HepG2 (cell line): ENCODE measurements around the gene FKBP1A. TPM values are rescaled to one million over a fixed set of nuclear protein-coding genes. Genes with fewer than 3 reads are reported as not detected.

Experiments
- ATAC-seq: fragments of 200-7000 bp; cut with Tn5 transposase; 3 replicates; pipeline ENCODE4 v1.9.1; 2020; ENCODE audit warnings: mild to moderate bottlenecking, moderate library complexity
- BruUV-seq: library from RNA; stranded (reverse); fragments of 400-500 nt; replicated peaks from 2 replicates; lab custom pipeline; 2021; lab: Mats Ljungman, UMichigan
- CTCF ChIA-PET: fragments of 300-600 bp; formaldehyde crosslinking; extraction: SDS; loops from one replicate; lab custom pipeline; 2021; ENCODE audit warnings: low total read pairs, inconsistent platforms, low intra/inter-chr PET ratio; lab: Yijun Ruan, JAX
- POLR2A ChIA-PET: fragments of 350-600 bp; sonication (Branson Sonifier 250); formaldehyde crosslinking; loops from one replicate; lab custom pipeline; 2020; ENCODE audit warnings: antibody characterized with exemption, inconsistent platforms; lab: Yijun Ruan, JAX
- DNase-seq: peaks from one replicate; pipeline ENCODE4 v3.0.0-alpha.2; 2015; ENCODE audit warnings: low spot score
- FAIRE-seq: peaks from 3 replicates; lab custom pipeline; 2011; peaks lifted over from hg19 to GRCh38; lab: Jason Lieb, UNC
- H2AFZ ChIP-seq: one replicate; pipeline ENCODE4 v1.6.1; 2011; ENCODE audit warnings: low read length, inconsistent platforms
- H3K27ac ChIP-seq: fragments of 300-600 bp; 3 replicates; pipeline ENCODE4 v1.8.0; 2011; ENCODE audit warnings: mixed run types, mild to moderate bottlenecking, mixed read lengths, low read length, inconsistent platforms; ENCODE audit not compliant: insufficient read depth; ENCODE audit errors: extremely low read length
- H3K27me3 ChIP-seq, 2 experiments: fragments of 200-600 bp in 1 of 2; 2 replicates in 1 of 2; 3 replicates in 1 of 2; pipeline versions ENCODE4 v1.6.0 to v1.8.0; 2011; ENCODE audit warnings: low read length in 2 of 2, mild to moderate bottlenecking in 2 of 2, moderate library complexity in 2 of 2, inconsistent platforms in 1 of 2; ENCODE audit not compliant: insufficient read depth in 2 of 2, control insufficient read depth in 1 of 2
- H3K36me3 ChIP-seq, 2 experiments: fragments of 200-600 bp in 1 of 2; replicated peaks in 1 of 2; 2 replicates in 1 of 2; 3 replicates in 1 of 2; pipeline versions ENCODE4 v1.5.1 to v1.8.0; 2011; ENCODE audit warnings: low read length in 2 of 2, inconsistent platforms in 1 of 2; ENCODE audit not compliant: insufficient read depth in 2 of 2, control insufficient read depth in 1 of 2
- H3K4me1 ChIP-seq: 2 replicates; pipeline ENCODE4 v1.5.1; 2012; ENCODE audit warnings: low read length, inconsistent platforms; ENCODE audit not compliant: insufficient read depth
- H3K4me2 ChIP-seq: 2 replicates; pipeline ENCODE4 v1.6.0; 2011; ENCODE audit warnings: low read depth, low read length, inconsistent platforms
- H3K4me3 ChIP-seq, 3 experiments: fragments of 200-600 bp in 1 of 3; sonication (generic), shearing (Covaris generic) in 1 of 3; replicated peaks in 1 of 3; 2 replicates each; pipeline ENCODE4 v1.5.1; 2011 to 2016; ENCODE audit warnings: low read length in 3 of 3, inconsistent platforms in 2 of 3, low read depth in 2 of 3, mild to moderate bottlenecking in 2 of 3, control low read depth in 1 of 3, mixed read lengths in 1 of 3; ENCODE audit not compliant: insufficient read depth in 1 of 3
- H3K79me2 ChIP-seq: one replicate; pipeline ENCODE4 v1.6.1; 2011; ENCODE audit warnings: low read length, inconsistent platforms; ENCODE audit not compliant: insufficient read depth
- H3K9ac ChIP-seq: 2 replicates; pipeline ENCODE4 v1.6.0; 2011; ENCODE audit warnings: mild to moderate bottlenecking, low read depth, low read length, inconsistent platforms; ENCODE audit not compliant: insufficient read depth
- H3K9me3 ChIP-seq: 2 replicates; pipeline ENCODE4 v1.5.1; 2012; ENCODE audit warnings: mild to moderate bottlenecking, low read length
- H4K20me1 ChIP-seq: 2 replicates; pipeline ENCODE4 v1.6.0; 2011; ENCODE audit warnings: inconsistent platforms, mild to moderate bottlenecking, low read length, moderate library complexity; ENCODE audit not compliant: insufficient read depth
- ZFP41 ChIP-seq: sonication (generic); formaldehyde crosslinking; IDR thresholded peaks from 2 replicates; pipeline ENCODE4 v1.4.0; 2020; ENCODE audit warnings: mild to moderate bottlenecking, missing genetic modification reagents, borderline replicate concordance
- ZGPAT ChIP-seq: IDR thresholded peaks from 2 replicates; pipeline ENCODE4 v1.6.1; 2016; ENCODE audit warnings: mild to moderate bottlenecking
- ZKSCAN5 ChIP-seq: sonication (generic); formaldehyde crosslinking; IDR thresholded peaks from 2 replicates; pipeline ENCODE4 v1.5.1; 2020; ENCODE audit warnings: mild to moderate bottlenecking, missing genetic modification reagents
- ZNF629 ChIP-seq: sonication (generic); formaldehyde crosslinking; conservative IDR thresholded peaks from 2 replicates; pipeline ENCODE4 v1.5.0; 2020; ENCODE audit warnings: missing genetic modification reagents
- WGBS: methylation state at CpG from one replicate; pipeline ENCODE4 v1.1.6; 2017; ENCODE audit warnings: low lambda C conversion rate; 5-methylcytosine and 5-hydroxymethylcytosine counted together
- in situ Hi-C: cut with HindIII; loops from 2 replicates; pipeline ENCODE4 v1.10.0; 2017; ENCODE audit warnings: low pct_unique_long_range_greater_than_20kb; ENCODE audit not compliant: extremely low pct_ligation_motif_present
- intact Hi-C: fragments of 100-400 bp; cut with micrococcal nuclease; formaldehyde crosslinking; loops from one replicate; pipeline ENCODE4 v1.10.0; 2022; ENCODE audit not compliant: unreplicated experiment
- polyA plus RNA-seq, 8 experiments: library from polyadenylated mRNA; depleted of rRNA in 3 of 8; stranded (reverse) in 7 of 8; unstranded in 1 of 8; fragments of >200 nt; fragmentation: Illumina TruSeq in 4 of 8; extraction: Trizol in 4 of 8; gene quantifications; 2 replicates each; pipeline versions ENCODE4 v1.2.1 to v1.2.3, GENCODE V29; 2011 to 2016; ENCODE audit warnings: low read depth in 4 of 8, missing spikeins in 1 of 8, mixed read lengths in 1 of 8; ENCODE audit not compliant: insufficient read depth in 1 of 8
- total RNA-seq, 5 experiments: library from RNA; depleted of rRNA; stranded (reverse); fragments of >200 nt; fragmentation: Illumina TruSeq; extraction: Trizol; gene quantifications; 2 replicates each; pipeline ENCODE4 v1.2.3, GENCODE V29; 2016; ENCODE audit warnings: low read depth in 1 of 5

FKBP1A gene
- total and polyA plus RNA-seq, 2 of the 13 experiments (the other 11 are each of a cell fraction or from before 2014, with no cell fraction given): 119 to 468 TPM

DNA sequence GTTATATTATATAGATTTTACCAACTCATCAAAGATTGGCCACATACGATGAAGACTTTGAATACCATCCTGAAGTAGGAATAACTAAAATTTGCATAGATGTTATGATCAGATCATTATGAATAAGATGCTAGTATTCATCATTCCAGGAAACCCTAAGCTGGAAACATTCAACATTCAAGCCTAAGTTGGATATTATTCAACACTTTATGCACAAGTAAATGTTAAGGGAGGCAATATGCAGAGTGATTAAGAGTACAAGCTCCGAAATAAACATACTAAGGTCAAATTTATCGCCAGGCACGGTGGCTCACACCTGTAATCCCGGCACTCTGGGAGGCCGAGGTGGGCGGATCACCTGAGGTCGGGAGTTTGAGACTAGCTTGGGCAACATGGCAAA is 43.4 kb upstream of the FKBP1A start:
- H3K27me3 ChIP-seq: no peaks in the 10 kb centered on the region
- no peaks in the 10 kb centered on the region for H4K20me1 ChIP-seq
- no peaks in the 10 kb centered on the region for H3K79me2 ChIP-seq
- no peak overlapping the region for H3K9ac ChIP-seq
- 81% methylated on average over 8 of the region's 8 CpGs for WGBS
- no peak overlapping the region for H3K4me2 ChIP-seq
- TF ChIP-seq ZGPAT (no peak), ZFP41 (CRISPR knock-in tag) (no peak)
- ATAC-seq (no peak), DNase-seq (no peak), FAIRE-seq (no peak)
- ChIA-PET CTCF (interaction anchor here (0.9 to 7.4 kb wide), 2 partner anchors 45 to 121 kb away, joined by 3 to 122 read pairs; no protein-coding TSS in a partner anchor), POLR2A (interaction anchor here (0.9 to 1.2 kb wide), 2 partner anchors 111 to 124 kb away, joined by 4 to 6 read pairs; no protein-coding TSS in a partner anchor)
- no peak overlapping the region for H3K27ac ChIP-seq
- BruUV-seq: no TSS peak
- H2AFZ ChIP-seq: no peak overlapping the region
- H3K4me3 ChIP-seq: no peak overlapping the region
- no peaks in the 10 kb centered on the region for H3K4me1 ChIP-seq
- in situ Hi-C loops (no loop called here), intact Hi-C loops (loop anchor here (2.0 to 5.0 kb wide), 2 partner anchors 36 to 43 kb away; partner anchors contain the start of gene FKBP1A)
- peaks cover 0 to under 1% of the 10 kb centered on the region in 2 experiments; a peak in 2 of 5 replicates for H3K36me3 ChIP-seq
- H3K9me3 ChIP-seq: no peaks in the 10 kb centered on the region

DNA sequence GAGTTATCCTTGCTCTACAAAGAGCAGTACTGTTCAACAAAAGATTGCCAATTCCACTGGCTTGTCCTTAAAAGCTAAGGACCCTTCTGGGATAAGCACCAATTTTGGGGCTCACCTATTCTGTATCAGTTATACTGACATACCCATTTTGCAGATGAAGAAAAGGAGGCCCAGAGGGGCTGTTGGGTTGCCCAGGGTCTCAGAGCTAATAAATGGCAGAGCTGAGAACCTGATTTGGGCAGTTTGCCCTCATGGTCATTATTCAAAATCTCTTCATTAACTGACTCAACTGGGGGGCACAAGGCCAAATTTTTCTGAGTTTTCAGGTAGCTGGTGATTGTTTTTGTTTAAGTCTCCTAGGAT is 42.5 kb upstream of the FKBP1A start:
- H3K4me1 ChIP-seq: no peaks in the 10 kb centered on the region
- ChIA-PET CTCF (interaction anchor here (7.4 kb wide), 1 partner anchor 120 kb away, joined by 122 read pairs; no protein-coding TSS in a partner anchor), POLR2A (no interaction called here)
- BruUV-seq: no TSS peak
- H3K79me2 ChIP-seq: no peaks in the 10 kb centered on the region
- in situ Hi-C loops: no loop called here
- H3K36me3 ChIP-seq: no peaks in the 10 kb centered on the region
- no peaks in the 10 kb centered on the region for H3K27me3 ChIP-seq
- H3K4me2 ChIP-seq: no peak overlapping the region
- intact Hi-C loops: loop anchor here (5.0 kb wide), 1 partner anchor 37 kb away; no protein-coding TSS in a partner anchor
- H3K9me3 ChIP-seq: no peaks in the 10 kb centered on the region
- H3K4me3 ChIP-seq: no peak overlapping the region
- no peaks in the 10 kb centered on the region for H4K20me1 ChIP-seq
- H3K27ac ChIP-seq: no peak overlapping the region
- no peak for ATAC-seq
- no peak overlapping the region for H3K9ac ChIP-seq
- no peak for TF ChIP-seq ZKSCAN5 (CRISPR knock-in tag)
- peak; percentile 42; the same call in 1 of the 2 replicates for TF ChIP-seq ZNF629 (CRISPR knock-in tag)
- no peak for FAIRE-seq
- DNase-seq: no peak
- no peak overlapping the region for H2AFZ ChIP-seq
